HG03196 (cell line): Measurements from ENCODE around the gene MTRF1L.
"Not testable (repeated sequence)": the region's sequence is repeated elsewhere in the genome, so short reads cannot be mapped to it uniquely, and the experiment has no call there.

Experiments used
- ATAC-seq: cut with Tn5 transposase; IDR thresholded peaks from one replicate; pipeline ENCODE4 v1.9.1; 2021; ENCODE audit not compliant: unreplicated experiment

The MTRF1L gene

DNA sequence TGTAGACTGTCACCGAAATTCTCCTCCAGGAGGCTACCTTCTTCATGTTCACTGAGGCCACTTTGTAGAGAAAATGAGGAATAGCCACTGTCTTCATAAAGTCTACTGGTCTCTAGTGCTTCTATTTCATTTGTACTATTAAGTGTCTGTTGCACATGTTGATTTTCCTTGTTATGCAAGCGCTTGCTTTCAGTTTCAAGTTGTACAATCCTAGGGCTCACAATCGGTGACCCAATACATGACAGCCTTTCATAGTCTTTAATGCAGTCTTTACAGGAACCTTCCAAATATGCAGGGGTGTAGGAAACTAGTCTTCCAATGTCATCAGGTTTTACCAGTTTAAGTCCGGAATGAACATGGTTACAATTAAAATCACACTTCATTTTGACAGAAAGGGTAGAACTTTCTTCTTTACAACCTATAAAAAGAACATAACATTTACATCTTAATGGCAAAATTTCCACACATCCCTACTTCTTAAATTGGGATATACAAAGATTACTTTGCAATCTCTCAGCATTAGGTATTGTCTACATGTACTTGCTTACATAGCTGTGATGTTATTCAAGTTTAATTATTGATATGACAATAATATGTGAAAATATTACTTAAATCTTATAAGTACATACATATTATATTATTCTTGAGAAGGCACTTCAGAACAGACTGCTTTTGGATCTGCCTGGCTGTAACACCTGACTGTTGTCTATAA, 27.1 kb downstream of the MTRF1L start:
- ATAC-seq: peak; percentile 47

DNA sequence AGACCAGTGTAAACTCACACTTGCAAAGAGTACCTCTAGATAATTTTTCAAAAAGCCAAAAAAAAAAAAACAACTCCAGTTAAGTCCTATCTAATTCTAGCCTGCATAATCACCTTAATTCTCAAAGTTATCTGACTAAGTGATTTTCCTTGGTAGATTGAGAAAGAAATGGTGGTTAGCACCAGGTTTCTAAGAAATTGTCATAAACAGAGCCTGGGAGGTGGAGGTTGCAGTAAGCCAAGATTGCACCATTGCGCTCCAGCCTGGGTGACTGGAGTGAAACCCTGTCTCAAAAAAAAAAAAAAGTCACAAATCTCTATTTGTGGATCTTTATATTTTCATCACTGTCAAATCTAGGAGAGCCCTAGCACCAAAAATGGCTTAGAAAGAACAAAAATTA, 28.6 kb downstream of the MTRF1L start:
- no peak for ATAC-seq

DNA sequence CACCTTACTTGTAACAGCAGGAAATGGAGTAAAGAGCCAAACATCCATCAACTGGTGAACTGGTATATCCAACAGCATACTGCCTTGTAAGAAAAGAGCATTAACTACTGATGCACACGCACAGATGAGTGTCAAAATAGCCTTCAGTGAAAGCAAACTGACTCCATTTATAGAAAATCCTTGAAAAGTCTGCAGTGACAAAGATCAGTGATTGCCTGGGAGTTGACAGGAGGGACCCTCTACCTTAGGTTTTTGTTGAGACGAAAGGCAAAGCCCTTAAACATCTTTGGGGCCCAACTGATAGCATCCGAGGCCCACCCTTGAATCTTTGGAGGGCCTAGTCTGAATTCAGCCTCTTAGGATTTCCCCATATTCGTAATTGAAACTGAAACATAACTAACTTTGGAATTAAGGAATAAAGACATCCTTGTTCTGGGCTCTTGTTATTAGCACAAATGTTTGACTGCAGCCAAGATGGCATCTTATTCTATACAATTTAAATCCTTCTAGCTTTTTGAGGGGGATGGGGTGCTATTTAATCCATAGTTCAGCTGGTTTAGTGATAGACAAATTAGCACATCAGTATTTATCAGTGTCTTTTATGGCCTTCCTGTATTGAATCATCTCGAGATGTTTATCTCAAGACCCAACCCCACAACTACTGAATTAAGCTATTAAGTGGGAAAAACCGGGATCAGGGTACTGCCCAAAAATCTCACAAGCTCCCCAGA, 32.7 kb downstream of the MTRF1L start:
- ATAC-seq: no peak

DNA sequence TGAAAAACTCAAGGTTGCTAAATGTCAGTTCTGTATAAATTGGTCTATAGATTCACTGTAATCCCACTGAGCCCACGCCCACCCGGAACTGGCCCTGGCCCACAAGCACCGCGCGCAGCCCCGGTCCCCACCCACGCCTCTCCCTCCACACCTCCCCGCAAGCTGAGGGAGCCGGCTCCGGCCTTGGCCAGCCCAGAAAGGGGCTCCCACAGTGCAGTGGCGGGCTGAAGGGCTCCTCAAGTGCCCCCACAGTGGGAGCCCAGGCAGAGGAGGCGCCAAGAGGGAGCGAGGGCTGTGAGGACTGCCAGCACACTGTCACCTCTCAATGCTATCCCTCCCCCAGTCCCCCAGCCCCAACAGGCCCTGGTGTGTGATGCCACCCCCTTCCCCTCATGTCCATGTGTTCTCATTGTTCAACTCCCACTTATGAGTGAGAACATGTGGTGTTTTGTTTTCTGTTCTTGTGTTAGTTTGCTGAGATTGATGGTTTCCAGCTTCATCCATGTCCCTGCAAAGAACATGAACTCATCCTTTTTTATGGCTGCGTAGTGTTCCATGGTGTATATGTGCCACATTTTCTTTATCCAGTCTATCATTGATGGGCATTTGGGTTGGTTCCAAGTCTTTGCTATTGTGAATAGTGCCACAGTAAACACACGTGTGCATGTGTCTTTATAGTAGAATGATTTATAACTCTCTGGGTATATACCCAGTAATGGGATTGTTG, 36.2 kb downstream of the MTRF1L start:
- ATAC-seq: not testable (repeated sequence)

DNA sequence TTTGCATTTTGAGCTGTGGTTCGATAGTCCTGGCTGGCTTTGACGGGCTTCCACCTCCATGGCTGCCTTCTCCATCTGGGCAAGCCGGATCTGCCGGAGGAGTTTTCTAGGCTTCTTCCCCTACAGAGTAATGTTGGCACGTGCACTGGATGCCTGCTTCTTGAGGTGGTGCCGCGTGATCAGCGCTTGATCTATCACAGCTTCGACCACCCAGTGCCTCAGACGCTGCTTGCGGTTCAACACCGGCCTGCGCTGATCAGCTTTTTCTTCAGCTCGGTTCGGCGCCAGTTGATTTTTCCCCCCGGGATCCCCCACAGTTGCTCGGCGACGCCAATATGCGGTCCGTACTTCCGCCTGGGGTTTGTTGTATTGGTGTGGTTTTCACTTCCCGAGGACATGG, 43.2 kb downstream of the MTRF1L start:
- ATAC-seq: no peak

DNA sequence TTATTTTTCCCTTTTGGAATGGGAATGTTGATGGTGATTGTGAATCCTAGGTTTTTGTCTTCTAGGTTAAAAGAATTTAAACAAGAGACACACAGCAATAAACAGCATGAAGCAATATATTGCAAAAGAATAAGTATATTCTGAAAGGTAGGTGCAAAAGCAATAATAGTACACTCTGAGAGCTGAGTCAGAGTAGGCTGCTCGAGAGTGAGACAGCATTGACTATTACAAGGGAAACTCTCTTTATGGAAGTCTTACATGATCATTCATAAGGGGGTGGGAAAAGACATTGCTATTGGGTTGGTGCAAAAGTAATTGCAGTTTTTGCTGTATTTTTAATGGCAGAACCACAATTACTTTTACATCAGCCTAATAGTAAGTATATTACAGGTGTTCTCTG, 44.7 kb downstream of the MTRF1L start:
- ATAC-seq: no peak

DNA sequence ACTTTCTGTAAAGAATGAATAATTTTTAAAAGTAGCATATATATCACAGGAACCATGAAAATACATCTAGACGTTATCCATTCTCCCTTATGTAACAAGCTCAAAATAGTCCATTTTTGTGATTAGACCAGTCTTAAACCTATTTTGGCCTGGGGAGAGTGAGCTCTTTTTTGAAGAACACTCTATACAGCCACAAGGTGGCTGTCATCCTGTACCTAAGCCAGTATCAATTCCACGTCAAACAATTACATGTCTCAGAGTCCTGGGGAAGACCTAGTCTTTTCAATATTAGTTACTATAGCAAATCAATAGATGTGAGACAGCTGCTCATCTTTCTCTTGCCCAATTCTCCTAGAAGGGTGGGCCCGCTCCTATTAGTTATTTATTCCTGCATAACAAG, 48.1 kb downstream of the MTRF1L start:
- ATAC-seq: no peak

DNA sequence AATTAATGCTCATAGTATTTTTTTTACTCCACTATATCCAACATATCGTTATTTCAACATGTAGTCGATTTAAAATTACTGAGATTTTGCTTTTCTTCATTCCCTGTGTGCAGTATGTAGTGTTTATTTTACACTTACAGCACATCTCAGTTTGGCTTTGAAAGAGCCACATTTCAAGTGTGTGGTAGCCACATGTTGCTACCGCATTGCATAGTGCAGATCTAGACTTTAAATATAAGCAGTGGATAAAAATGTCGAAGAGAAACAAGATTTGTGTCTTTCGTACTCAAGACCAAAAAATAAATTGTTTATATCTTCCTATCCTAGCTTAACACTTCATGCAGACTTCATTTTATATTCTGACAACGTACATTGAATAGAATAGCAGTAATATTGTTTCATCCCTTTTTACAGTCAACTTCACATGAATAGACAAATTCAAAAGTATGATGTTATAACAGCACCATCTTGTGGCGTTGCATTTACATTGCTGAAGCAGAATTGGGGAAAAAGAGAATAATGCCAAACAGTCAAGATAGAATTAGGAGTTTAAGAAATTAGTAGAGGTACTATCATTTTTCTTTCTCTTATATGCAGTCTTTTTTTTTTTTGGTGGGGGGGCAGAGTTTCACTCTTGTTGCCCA, 49.5 kb downstream of the MTRF1L start:
- ATAC-seq: no peak

DNA sequence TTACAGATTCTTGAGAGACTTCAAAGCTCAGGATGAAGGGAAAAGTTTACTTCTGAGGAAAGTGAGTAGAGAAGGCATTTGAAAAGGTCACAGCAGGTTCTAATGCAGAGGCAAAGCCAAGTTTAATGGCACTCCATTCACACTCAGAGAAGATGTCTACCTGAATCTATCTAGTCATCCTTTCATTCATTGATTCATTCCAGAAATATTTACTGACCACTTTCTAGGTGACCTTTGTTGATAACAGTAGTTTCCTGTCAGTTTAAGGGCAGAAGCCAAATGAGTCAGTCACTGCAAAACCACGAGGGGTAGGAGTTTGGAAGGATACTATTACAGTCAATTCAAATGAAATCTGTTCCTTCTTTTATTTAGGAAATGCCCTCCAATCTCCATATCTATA, 50.5 kb downstream of the MTRF1L start:
- no peak for ATAC-seq

DNA sequence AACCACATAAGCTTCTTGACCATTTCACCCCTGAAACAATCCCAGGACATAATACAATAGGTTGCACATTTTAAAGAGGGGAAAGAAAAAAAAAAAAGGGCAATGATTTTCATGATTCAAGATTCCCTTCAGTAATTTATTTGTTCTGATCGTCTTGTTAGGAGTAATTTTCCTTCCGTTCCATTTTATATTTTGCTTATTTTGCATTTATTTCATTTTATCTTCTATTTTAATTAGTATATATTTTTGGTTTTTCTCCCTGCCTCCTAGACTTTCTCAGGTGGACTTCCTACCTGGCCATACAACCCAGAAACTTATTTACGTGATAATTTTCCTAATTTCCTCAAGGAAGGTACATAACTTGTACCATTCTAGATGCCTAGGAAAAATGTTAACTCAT, 52.3 kb downstream of the MTRF1L start:
- ATAC-seq: no peak

DNA sequence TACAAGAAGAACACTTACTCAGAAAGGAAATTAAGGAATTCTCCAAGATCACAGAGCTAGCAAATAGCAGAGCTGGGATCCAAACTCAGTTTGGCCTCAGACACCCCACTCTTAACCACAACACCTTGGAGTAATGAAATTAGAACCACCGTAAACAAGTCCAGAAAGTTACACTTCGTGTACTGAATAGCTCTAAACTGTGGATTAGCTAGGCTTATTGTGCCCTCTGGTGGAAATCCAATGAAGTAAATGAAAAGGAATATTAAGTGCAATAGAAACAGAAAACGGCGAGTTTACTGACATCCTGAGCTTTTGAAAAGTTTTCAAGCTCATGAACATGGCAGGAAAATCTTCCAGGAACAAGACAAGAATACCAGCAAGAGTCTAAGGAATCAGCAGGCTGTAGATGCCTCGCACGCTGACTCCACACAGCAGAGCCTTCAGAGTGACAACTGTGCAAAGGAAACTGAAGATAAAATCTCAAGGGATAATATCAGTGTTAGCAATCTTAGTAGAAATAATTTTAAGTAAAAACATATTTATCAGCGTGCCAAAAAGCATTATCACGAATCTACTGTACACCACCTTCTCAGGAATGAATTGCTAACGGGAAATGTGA, 54.2 kb downstream of the MTRF1L start:
- ATAC-seq: peak; percentile 83

DNA sequence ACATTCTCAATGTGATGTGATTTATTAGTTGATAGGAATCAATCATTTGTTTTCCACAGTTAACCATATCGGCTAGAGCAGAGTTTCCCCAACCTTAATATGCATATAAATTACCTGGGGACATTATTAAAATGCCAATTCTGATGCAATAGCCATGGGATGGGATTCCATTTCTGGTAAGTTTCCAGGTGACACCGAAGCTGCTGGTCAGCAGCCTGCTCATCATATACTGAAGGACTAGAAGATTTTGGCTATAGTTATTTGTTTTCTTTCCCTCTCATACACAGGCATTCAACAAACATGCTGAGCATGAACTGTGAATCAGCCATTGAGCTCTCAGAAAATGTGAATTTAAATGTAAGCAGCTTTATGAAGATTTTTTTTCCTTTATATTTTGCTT, 55.5 kb downstream of the MTRF1L start:
- ATAC-seq: no peak

DNA sequence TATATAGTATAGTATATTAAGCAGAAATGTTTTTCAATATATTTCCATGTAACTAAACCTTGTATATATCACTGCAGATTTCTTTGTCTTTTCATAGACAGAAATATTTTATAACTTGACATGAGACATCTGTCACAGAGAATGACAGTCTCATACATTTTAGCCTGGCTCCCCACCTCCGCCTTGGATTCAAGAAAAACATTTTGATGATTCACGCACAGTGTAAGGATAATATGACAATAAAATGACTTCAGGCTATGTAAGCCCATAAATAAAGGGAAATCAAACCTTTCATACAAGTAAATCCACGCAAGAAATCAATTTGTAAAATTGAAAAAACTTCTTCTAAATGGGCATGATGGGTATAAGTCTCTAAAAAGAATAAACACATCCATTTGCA, 56.0 kb downstream of the MTRF1L start:
- ATAC-seq: no peak

DNA sequence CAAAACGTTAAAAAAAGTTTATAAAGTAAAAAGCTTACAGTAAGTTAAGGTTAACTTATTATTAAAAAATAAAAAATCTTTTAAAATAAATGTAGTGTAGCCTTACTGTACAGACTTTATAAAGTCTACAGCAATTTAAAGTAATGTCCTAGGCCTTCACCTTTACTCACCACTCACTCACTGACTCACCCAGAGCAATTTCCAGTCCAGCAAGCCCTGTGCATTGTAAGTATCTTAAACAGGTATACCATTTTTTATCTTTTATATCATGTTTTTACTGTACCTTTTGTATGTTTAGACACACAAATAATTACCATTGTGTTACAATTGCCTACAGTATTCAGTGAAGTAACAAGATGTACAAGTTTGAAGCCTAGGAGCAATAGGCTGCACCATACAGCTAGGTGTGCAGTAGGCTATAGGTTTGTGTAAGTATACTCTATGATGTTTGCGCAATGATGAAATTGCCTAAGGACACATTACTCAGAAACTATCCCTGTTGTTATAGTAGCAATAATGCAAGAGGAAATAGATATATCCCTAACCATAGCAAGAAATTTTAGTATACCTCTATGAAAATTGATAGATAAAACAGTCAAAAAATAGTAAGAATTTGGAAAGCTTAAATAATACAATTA, 59.1 kb downstream of the MTRF1L start:
- ATAC-seq: no peak

DNA sequence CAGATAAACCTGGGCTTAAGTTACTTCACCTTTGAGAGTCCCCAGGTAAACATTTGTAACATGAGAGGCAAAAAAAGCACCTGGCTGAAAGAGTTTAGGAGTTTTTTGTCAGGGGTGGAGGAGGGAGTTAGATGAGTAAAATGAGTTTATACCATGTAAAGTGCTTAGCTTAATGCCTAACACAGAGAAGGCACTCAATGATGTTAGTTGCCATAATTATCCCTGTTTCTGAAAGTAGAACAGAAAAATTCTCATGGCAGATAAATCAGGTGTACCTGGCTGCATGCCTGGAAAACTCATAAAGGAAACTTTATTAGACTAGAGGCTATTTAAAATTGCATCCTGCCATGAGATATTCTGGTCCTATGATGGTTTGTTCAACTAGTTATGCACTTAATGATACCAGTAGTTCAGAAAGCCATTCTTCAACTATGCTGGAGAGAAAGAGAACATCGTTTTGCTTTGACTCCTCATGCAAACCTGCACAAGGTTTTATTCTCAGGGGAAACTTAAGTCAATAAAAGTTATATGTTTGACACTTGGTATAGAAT, 60.1 kb downstream of the MTRF1L start:
- ATAC-seq: no peak

DNA sequence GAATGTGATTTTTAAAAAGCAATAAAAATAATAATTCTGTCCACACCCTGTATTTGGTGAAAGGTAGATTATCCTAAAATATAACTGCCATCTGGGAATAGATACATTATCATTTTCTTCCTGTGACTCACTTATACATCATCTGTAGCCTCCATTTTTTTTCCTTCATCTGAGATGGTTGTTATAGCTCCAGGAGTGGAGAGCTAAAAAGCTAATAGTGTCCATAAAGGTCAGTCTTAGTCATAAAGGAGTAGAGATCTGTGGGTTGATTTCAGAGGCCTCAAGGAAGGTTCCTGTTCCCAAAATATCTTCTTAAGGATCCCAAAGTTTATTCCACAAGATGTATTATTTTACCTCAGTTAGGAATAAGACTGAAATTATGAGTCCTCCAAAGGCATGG, 60.8 kb downstream of the MTRF1L start:
- ATAC-seq: no peak
